Chondrocyte (in vitro differentiated cells): ENCODE measurements around the gene ITGB8. TPM values are rescaled to one million over a fixed set of nuclear protein-coding genes. Genes with fewer than 3 reads are reported as not detected.
A peak's percentile ranks its signal among the peaks of the same experiment; 100 is the strongest.

Source experiments
- DNase-seq: peaks from one replicate; pipeline ENCODE4 v3.0.0; 2021; ENCODE audit warnings: mixed read lengths, low spot score
- H3K27ac Mint-ChIP-seq: one replicate; pipeline ENCODE4 v1.8.0; 2021; ENCODE audit warnings: mild to moderate bottlenecking, moderate library complexity, mixed read lengths; ENCODE audit not compliant: unreplicated experiment
- H3K27me3 Mint-ChIP-seq: 2 replicates; pipeline ENCODE4 v1.8.0; 2021; ENCODE audit warnings: low read depth, mixed read lengths
- H3K36me3 Mint-ChIP-seq: 2 replicates; pipeline ENCODE4 v1.8.0; 2021; ENCODE audit warnings: low read depth, mixed read lengths
- H3K4me1 Mint-ChIP-seq: 2 replicates; pipeline ENCODE4 v1.8.0; 2021; ENCODE audit warnings: low read depth, mild to moderate bottlenecking, mixed read lengths
- H3K4me3 Mint-ChIP-seq: one replicate; pipeline ENCODE4 v1.8.0; 2021; ENCODE audit warnings: mild to moderate bottlenecking, moderate library complexity, mixed read lengths; ENCODE audit not compliant: unreplicated experiment
- H3K9me3 Mint-ChIP-seq: 2 replicates; pipeline ENCODE4 v1.8.0; 2021; ENCODE audit warnings: low read depth, mixed read lengths
- total RNA-seq: library from RNA; stranded (reverse); gene quantifications from 3 replicates; pipeline ENCODE4 v1.2.1, GENCODE V29; 2021
- TF ChIP-seq, protein P1 (sequence below): fragments of 200-600 bp; sonication (generic); IDR thresholded peaks from 2 replicates; pipeline ENCODE4 v1.5.0; 2021; ENCODE audit warnings: antibody characterized with exemption, mild to moderate bottlenecking, moderate library complexity

The ITGB8 gene
- total RNA-seq, 1 donor from 2014 or later = 0.40 TPM

DNA sequence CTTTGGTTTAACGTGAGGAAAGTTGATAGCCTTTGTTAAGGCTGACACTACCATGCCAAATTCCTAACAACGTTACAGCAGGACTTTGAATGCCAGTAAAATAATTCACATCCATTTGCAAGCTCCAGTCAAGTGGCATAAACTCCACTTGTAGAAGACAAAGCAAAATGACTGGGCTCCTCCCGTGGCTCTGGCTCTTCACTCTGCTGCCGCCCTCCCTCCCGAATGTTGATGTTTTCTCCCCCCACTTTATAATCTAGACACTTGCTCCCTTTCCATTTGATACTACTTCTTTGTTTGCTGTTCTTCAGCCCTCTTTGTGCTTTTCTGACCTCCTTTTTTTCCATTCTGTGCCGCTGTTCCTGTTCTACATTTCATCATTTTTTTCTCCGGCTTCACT, 22.8 kb upstream of the ITGB8 start:
- Mint-ChIP-seq H3K27me3 (no peaks in the 10 kb centered on the region), H3K9me3 (no peaks in the 10 kb centered on the region), H3K36me3 (no peaks in the 10 kb centered on the region), H3K4me3 (no peak overlapping the region), H3K4me1 (peaks cover 23% of the 10 kb centered on the region), H3K27ac (no peak overlapping the region)
- TF ChIP-seq, protein P1, sequence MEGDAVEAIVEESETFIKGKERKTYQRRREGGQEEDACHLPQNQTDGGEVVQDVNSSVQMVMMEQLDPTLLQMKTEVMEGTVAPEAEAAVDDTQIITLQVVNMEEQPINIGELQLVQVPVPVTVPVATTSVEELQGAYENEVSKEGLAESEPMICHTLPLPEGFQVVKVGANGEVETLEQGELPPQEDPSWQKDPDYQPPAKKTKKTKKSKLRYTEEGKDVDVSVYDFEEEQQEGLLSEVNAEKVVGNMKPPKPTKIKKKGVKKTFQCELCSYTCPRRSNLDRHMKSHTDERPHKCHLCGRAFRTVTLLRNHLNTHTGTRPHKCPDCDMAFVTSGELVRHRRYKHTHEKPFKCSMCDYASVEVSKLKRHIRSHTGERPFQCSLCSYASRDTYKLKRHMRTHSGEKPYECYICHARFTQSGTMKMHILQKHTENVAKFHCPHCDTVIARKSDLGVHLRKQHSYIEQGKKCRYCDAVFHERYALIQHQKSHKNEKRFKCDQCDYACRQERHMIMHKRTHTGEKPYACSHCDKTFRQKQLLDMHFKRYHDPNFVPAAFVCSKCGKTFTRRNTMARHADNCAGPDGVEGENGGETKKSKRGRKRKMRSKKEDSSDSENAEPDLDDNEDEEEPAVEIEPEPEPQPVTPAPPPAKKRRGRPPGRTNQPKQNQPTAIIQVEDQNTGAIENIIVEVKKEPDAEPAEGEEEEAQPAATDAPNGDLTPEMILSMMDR = no peak
- DNase-seq = no peak

DNA sequence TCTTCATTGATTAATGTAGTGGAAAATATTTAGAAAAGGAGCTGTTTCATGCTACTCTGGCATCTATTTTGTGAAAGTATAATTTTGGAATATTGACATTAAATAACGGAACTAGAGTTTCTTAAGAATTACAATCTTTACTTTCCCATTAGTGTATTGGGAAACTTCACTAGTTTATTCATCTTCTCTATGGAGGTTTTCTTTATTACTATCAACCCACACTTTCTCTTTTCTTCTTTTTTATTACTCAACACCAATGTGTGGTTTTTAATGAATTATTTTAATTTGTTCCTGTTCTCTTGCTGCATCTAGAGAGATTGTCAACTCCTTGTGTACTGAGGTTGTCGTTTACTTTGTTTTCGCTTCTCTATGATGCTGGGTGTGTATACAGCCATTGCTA, 20.4 kb upstream of the ITGB8 start:
- no peak overlapping the region for H3K27ac Mint-ChIP-seq
- H3K4me1 Mint-ChIP-seq = peaks cover 22% of the 10 kb centered on the region
- H3K27me3 Mint-ChIP-seq = no peaks in the 10 kb centered on the region
- no peaks in the 10 kb centered on the region for H3K36me3 Mint-ChIP-seq
- no peak overlapping the region for H3K4me3 Mint-ChIP-seq
- no peaks in the 10 kb centered on the region for H3K9me3 Mint-ChIP-seq
- TF ChIP-seq, protein P1 = no peak
- DNase-seq = no peak

DNA sequence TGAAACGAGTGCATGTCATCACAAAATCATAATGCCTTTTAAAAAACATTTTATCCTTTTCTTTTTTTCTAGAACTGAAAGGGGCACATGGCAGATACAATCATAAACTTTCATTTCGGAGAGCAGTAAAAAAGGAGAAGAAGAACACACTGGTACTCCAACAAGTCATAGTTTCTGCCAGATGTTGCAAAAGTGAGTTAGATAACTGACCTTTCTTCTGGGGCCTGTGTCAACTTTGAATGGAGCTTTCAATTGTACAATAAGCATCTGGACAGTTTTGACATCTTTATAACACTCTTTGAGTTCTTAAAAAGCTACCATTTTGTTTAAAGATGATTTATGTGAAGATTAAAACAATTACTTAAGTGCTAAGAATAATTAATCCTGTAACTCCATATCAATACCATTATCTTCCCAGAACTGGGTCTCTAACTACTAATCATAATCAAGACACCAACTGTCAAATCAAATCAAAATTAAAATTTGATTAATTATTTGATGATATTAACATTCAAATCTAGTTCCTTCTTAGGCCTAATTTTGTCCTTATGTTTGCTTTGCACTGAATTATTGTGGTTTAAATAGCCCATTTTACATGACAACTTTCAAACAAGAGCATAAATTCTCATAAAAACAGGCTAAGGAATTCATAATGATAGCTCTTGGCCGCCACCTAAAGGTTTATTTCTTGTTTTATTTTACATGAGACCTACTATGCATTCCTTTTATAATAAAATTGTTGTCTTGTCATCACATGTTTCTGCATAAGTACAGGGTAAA, 19.5 kb upstream of the ITGB8 start:
- TF ChIP-seq, protein P1 = peak; percentile 92
- Mint-ChIP-seq H3K27me3 (no peaks in the 10 kb centered on the region), H3K27ac (no peak overlapping the region), H3K36me3 (no peaks in the 10 kb centered on the region), H3K9me3 (no peaks in the 10 kb centered on the region), H3K4me3 (no peak overlapping the region), H3K4me1 (peaks cover 22% of the 10 kb centered on the region)
- no peak for DNase-seq

DNA sequence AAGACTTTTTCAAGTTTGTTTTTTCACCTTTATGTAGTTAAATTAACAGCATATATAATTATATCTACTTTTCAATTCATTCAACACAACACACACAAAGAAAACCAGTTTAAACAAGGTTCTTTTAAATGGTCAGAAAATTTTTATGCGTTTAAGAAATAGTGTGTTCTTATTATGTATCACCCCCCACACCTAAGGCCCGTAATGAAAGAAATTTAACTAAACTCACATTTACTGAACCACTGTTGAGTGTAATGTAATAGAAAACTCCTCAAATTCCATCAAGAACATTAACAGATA, 19.0 kb upstream of the ITGB8 start:
- DNase-seq = no peak
- TF ChIP-seq, protein P1 = peak; percentile 61
- Mint-ChIP-seq H3K4me3 (no peak overlapping the region), H3K9me3 (no peaks in the 10 kb centered on the region), H3K27me3 (no peaks in the 10 kb centered on the region), H3K4me1 (peaks cover 18% of the 10 kb centered on the region), H3K27ac (no peak overlapping the region), H3K36me3 (no peaks in the 10 kb centered on the region)

DNA sequence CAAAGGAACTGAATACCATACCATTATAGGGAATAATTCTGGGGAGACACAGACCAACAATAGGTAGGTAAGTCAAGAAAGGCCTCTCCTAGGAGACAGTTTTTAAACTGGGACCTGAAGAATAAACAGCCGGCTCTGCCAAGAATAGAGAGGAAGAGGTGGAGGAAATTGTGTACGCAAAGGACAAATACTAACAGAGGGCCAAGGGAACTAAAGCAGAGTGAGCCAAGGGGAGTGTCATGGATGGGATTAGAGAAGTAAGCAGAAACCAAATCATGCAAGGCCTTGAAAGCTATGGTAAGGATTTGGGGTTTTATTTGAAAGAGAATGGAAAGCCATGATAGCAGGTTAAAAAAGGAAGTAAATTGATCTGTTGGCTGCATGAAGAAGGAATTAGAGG, 18.1 kb upstream of the ITGB8 start:
- TF ChIP-seq, protein P1 = no peak
- H3K4me1 Mint-ChIP-seq = peaks cover 10% of the 10 kb centered on the region

More for the DNA sequence above, 18.1 kb upstream of the ITGB8 start:
- Mint-ChIP-seq H3K9me3 (no peaks in the 10 kb centered on the region), H3K27ac (no peak overlapping the region), H3K36me3 (no peaks in the 10 kb centered on the region), H3K4me3 (no peak overlapping the region), H3K27me3 (no peaks in the 10 kb centered on the region)
- no peak for DNase-seq
